T-helper 1 cell (primary cell): ENCODE data around the gene PTPRK.

Experiments used
- DNase-seq, 5 donors: peaks; one replicate each; pipeline ENCODE4 v3.0.0-alpha.2; 2012 to 2020

Gene PTPRK

GRCh38 chr6:127997496-127998164 lies 522.8 kb downstream of the PTPRK start:
- DNase-seq, result no peak

- no peak for DNase-seq
These were observed 523.5 kb downstream of the PTPRK start for GRCh38 chr6:127996925-127997324.

GRCh38 chr6:127992144-127992543 lies 528.3 kb downstream of the PTPRK start:
- DNase-seq, result no peak

GRCh38 chr6:127990074-127990473 lies 530.3 kb downstream of the PTPRK start:
- DNase-seq, result no peak

GRCh38 chr6:127980996-127981395 lies 539.4 kb downstream of the PTPRK start:
- no peak for DNase-seq

GRCh38 chr6:127978185-127978584 lies 542.2 kb downstream of the PTPRK start:
- peak in 1 of 5 donors; percentile 35 for DNase-seq

- no peak for DNase-seq
These were observed 543.6 kb downstream of the PTPRK start for GRCh38 chr6:127976796-127977195.

GRCh38 chr6:127976111-127976510 lies 544.3 kb downstream of the PTPRK start:
- no peak for DNase-seq

- DNase-seq, result peak in 1 of 5 donors; percentile 70
These were observed 547.6 kb downstream of the PTPRK start for GRCh38 chr6:127972815-127973214.

- DNase-seq, result peak; percentile 7 to 94 (median 37)
These were observed 548.4 kb downstream of the PTPRK start for GRCh38 chr6:127971945-127972391.

GRCh38 chr6:127971386-127971785 lies 549.0 kb downstream of the PTPRK start:
- peak in 1 of 5 donors; percentile 27 for DNase-seq

- DNase-seq, result peak in 1 of 5 donors; percentile 55
These were observed 550.7 kb downstream of the PTPRK start for GRCh38 chr6:127969701-127970100.

- DNase-seq, result no peak
These were observed 552.0 kb downstream of the PTPRK start for GRCh38 chr6:127968394-127968793.

- peak in 1 of 5 donors; percentile 87 for DNase-seq
These were observed 552.7 kb downstream of the PTPRK start for GRCh38 chr6:127967708-127968107.

GRCh38 chr6:127966616-127967015 lies 553.8 kb downstream of the PTPRK start:
- no peak for DNase-seq

- no peak for DNase-seq
These were observed 556.9 kb downstream of the PTPRK start for GRCh38 chr6:127963495-127963894.

GRCh38 chr6:127959869-127960268 lies 560.5 kb downstream of the PTPRK start:
- no peak for DNase-seq

GRCh38 chr6:127956956-127957355 lies 563.4 kb downstream of the PTPRK start:
- no peak for DNase-seq

- DNase-seq, result no peak
These were observed 564.0 kb downstream of the PTPRK start for GRCh38 chr6:127956260-127956888.

- DNase-seq, result no peak
These were observed 566.3 kb downstream of the PTPRK start for GRCh38 chr6:127954082-127954481.

GRCh38 chr6:127952831-127953230 lies 567.6 kb downstream of the PTPRK start:
- DNase-seq, result no peak

GRCh38 chr6:127952176-127952575 lies 568.2 kb downstream of the PTPRK start:
- no peak for DNase-seq

- peak in 1 of 5 donors; percentile 80 for DNase-seq
These were observed 569.1 kb downstream of the PTPRK start for GRCh38 chr6:127951172-127951917.
